Testis (tissue), 2 donors: ENCODE measurements around the gene CDH20.

ENCODE experiments used
- POLR2A ChIP-seq: fragments of 450-650 bp; IDR thresholded peaks from one replicate; pipeline ENCODE4 v1.6.1; 2017; ENCODE audit warnings: antibody characterized with exemption, mild to moderate bottlenecking, moderate library complexity
- TF ChIP-seq, protein P1 (sequence below), 3 experiments: fragments of 450-650 bp in 2 of 3; fragments of 200-600 bp in 1 of 3; sonication (generic) in 1 of 3; IDR thresholded peaks; one replicate each; pipeline ENCODE4 v1.5.1; 2016 to 2019; ENCODE audit warnings: antibody characterized with exemption in 3 of 3, mild to moderate bottlenecking in 2 of 3, moderate library complexity in 1 of 3

DNA sequence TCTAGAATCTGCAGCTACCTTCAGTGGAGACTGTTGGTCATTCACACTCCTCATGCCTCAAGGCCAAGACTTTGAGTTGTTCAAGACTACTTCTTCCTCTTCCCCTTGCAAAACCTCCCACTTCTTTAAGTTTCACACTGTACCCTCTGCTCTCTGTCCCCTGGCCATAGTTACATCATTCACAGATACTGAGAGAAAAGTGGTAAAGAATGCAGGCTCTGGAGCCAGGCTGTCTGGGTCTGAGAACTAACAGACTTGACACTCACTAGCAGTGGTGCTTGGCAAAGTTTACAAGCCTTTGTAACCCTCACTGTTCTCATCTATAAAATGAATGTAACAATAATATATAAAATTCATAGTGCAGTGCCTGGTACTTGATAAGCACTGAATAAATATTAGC lies 61.8 kb downstream of the CDH20 start:
- TF ChIP-seq, protein P1, sequence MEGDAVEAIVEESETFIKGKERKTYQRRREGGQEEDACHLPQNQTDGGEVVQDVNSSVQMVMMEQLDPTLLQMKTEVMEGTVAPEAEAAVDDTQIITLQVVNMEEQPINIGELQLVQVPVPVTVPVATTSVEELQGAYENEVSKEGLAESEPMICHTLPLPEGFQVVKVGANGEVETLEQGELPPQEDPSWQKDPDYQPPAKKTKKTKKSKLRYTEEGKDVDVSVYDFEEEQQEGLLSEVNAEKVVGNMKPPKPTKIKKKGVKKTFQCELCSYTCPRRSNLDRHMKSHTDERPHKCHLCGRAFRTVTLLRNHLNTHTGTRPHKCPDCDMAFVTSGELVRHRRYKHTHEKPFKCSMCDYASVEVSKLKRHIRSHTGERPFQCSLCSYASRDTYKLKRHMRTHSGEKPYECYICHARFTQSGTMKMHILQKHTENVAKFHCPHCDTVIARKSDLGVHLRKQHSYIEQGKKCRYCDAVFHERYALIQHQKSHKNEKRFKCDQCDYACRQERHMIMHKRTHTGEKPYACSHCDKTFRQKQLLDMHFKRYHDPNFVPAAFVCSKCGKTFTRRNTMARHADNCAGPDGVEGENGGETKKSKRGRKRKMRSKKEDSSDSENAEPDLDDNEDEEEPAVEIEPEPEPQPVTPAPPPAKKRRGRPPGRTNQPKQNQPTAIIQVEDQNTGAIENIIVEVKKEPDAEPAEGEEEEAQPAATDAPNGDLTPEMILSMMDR (IDR thresholded peaks at IDR 0.05) = no peak
- TF ChIP-seq POLR2A = no peak
